ENCODE results near the gene CLCA1.

The CLCA1 gene

DNA sequence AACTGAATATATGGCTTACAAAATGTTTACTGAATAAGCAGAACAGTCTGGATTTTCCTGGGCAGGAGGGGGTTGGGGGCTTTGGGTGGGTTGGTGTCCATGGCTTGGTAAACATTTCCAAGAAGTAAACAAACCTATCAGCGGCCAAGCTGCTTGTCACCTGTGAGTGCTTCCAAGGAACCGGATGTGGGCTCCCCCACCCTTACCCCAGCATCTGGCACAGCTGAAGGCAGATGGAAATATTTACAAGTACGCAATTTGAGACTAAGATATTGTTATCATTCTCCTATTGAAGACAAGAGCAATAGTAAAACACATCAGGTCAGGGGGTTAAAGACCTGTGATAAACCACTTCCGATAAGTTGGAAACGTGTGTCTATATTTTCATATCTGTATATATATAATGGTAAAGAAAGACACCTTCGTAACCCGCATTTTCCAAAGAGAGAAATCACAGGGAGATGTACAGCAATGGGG, at the start of gene CLCA1:
Gene CLCA1, plus strand, starts transcription at position 427 of the 477 bp plus-strand sequence. Its CDS starts 45 bp downstream, at position 472.
- no peak for DNase-seq (ENCODE audit: low read depth in 2 of 2)

DNA sequence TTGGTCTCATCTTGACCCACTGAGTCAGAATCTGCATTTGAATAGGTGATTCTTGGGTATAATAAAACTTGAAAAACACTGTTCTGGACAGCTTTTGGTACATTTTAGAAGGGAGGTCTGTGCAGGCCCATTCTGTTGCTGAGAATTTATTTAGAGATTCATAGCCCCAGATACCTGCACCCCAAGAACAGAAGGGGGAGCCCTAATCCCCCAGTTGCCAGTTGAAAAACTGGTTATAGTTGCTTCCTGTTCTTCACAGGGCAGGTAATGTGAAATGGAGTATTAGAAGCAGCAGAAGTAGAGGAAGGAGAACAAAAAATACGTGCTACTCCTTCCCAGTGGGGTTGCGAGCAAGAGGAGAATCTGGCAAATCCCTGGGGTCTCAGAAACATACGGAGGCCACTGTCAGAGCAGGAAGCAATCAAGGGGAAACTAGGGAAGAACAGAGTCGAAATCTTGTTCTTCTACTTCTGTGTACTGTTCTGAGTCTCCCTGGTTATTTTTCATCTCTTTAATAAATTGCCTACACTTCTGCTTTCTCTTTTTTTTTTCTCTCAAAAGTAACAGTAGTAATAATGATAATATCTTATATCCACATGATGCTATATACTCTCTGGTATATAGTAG, 49.3 kb upstream of the CLCA1 start:
- no peak for DNase-seq (ENCODE audit: low read depth in 2 of 2)

GRCh38 chr1:86421601-86422280, 47.0 kb upstream of the CLCA1 start:
- no peak for DNase-seq (ENCODE audit: low read depth in 2 of 2)

DNA sequence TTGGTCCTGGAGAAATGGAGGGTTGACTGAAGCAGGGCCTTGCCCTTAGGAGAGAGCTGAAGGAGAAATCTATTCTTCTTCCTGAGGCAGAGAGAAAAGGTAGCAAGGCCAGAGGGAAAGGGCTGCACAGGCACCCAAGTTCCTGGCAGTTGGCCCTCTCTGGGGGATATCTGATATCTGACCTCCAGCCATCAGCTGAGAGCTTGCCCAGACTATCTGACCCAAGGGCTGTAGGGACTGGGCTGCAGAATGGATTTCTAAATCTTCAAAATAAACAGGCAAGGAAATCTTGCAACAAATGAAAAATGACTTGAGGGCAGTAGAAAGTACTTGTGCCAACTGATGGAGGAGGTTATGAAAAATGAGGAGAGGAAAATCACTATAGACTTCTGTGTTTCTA, 45.3 kb upstream of the CLCA1 start:
- DNase-seq (ENCODE audit: low read depth in 2 of 2) = no peak

DNA sequence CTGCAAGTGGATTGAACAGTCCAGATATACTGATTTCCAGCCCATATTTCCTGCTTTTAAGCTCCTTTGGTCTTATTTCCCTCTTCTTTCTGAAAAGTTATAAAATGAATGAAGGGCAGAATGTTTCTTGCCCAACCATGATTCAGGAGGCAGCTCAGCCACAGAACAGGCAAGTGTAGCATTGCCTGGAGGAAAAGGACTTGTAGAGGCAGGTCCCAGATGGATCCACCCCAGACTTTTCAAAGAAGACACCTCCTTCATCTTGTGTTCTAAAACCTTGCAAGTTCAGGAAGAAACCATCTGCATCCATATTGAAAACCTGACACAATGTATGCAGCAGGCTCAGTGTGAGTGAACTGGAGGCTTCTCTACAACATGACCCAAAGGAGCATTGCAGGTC, 44.9 kb upstream of the CLCA1 start, which contains the start of gene CLCA2:
Gene CLCA2, plus strand, starts transcription at position 299 of the 400 bp plus-strand sequence. Its CDS starts 77 bp downstream, at position 376.
- no peak for DNase-seq (ENCODE audit: low read depth in 2 of 2)

DNA sequence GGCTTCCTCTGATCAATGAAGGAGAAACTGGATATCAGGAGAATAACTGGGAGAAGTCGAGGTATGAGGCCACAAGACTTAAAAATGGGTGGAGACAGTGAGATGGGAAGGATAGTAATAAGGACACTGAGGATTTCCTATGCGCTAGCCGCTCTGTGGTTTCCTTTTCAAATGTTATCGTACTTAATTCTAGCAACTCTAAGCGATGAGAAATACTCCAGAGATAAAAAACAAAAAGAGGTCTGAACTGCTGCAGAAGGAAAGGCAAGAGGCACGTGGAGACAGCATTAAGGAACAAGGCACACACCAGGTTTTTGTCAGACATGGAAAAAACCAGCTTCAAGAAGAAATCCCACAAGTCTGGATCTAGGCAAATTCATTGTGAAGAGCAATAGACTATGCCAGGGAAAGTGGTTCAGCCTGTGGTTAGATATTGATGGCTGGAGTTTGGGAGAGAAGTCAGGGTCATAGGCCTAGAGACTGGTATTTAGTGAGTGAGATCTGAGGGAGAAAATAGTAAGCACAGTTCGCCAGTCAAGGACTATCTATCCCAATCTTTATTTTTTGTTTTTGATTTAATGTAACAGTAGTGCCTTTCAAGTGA, 39.5 kb upstream of the CLCA1 start:
- no peak for DNase-seq (ENCODE audit: low read depth in 2 of 2)

- no peak for DNase-seq (ENCODE audit: low read depth in 2 of 2)
Measured at GRCh38 chr1:86429835-86430234, 38.9 kb upstream of the CLCA1 start.

DNA sequence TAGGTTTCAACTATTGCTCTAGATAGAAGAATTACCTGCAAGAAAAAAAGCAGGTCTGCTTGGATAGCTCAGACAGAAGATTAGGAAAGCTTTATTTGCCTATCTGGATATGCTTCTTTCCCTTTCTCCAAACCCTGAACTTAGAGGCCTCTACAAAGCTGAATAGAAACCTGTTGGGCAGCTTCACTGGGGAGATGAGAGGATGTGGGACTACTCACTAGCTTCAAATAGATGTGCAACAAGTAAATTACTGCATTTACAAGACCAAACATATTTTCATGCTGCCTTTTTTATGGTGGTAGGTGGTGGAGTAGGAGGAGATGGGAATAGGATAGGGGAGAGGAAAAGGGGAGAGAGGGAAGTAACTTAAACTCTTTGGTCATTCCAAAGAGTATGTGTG, 38.4 kb upstream of the CLCA1 start:
- no peak for DNase-seq (ENCODE audit: low read depth in 2 of 2)

DNA sequence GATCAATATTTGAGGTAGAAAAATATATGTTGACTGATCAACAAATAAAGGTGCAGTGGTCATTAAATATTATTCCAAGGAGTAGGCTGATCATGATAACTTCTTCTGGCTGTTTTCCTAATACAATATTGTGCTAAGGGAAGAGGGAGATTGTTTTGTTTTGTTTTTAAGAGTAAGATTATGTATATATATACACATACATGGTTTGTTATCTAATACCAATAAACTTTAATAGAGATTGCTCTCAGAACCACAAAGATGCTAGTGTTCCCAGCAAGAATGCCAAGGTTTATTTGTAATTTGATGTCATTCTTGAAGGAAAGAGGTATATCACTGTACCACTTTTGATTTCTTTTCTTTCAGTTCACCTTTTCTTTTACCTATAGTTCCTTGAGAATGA, 34.7 kb upstream of the CLCA1 start:
- DNase-seq (ENCODE audit: low read depth in 2 of 2) = no peak

- no peak for DNase-seq (ENCODE audit: low read depth in 2 of 2)
Measured at GRCh38 chr1:86435327-86435726, 33.4 kb upstream of the CLCA1 start.

GRCh38 chr1:86436041-86436440, 32.7 kb upstream of the CLCA1 start:
- DNase-seq (ENCODE audit: low read depth in 2 of 2) = no peak

DNA sequence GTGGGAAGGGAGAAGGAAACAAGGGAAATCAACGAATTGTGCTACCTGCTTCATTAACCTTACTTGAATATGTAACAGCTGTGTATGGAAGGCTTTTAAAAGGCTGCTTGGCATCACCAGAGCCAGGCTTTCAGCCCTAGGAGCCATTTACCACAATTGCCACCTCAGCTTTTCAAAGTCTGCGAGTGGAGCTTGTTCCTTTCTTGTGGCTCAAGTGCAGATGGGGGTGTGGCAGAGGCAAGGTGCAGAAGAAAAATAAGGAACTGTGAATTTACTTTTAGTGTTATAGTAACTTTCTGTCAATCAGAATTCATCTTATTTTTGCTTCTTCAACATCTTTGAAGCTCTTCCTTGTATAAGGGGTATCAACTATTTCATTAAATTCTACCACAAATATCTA, 27.1 kb upstream of the CLCA1 start:
- no peak for DNase-seq (ENCODE audit: low read depth in 2 of 2)

DNA sequence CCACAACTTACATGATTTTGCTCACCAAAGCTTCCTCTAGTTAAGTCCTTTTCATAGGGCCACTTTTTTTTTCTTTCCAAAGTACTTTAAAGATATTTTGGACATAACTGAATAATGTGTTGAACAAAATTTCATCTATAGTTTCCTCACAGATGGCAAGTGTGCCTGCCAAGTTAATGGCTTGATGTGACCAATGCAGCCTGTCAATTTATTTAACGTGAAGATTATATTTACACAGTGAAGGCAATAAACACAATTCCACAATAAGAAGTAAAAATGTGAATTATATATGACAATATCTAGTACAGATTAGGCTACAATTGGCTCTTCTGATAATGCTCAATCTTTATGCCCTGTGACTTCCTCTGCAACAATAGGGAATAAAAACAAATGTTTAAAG, 26.7 kb upstream of the CLCA1 start:
- DNase-seq (ENCODE audit: low read depth in 2 of 2) = no peak

DNA sequence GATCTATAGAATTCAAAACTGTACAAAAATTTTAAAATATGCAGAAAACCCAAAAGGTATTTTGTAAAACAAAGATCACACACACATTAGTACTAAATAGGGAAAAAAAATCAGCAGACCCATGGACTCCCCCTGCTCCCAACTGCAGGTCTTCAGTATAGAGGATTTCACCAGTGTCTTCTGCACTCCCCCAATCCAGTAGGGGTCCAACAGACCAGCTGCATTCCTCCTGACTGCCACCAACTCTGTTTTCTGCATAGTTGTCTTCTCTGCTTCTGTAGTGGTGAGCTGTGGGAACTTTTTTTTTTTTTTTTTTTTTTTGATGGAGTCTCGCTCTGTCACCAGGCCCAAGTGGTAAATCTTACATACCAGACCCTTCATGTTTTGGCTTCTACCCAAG, 22.8 kb upstream of the CLCA1 start:
- no peak for DNase-seq (ENCODE audit: low read depth in 2 of 2)

DNA sequence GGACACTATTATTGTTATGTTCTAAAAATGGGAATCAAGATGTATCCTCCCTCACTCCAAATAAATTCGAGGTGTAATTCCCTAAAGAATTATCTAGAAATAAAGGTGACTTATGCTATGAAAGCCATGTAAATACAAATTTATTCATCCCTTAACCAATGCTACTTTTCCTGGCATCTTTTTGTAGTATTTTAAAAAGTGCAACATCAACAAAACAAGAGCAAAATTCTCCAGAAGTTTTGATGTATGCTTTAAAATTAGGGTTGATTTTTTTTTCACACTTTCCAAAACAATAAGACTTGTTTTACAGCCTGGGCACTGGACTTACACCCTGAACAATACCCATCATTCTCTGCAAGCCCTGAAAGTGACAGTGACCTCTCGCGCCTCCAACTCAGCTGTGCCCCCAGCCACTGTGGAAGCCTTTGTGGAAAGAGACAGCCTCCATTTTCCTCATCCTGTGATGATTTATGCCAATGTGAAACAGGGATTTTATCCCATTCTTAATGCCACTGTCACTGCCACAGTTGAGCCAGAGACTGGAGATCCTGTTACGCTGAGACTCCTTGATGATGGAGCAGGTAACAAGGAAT, 21.4 kb upstream of the CLCA1 start:
- DNase-seq (ENCODE audit: low read depth in 2 of 2) = no peak

DNA sequence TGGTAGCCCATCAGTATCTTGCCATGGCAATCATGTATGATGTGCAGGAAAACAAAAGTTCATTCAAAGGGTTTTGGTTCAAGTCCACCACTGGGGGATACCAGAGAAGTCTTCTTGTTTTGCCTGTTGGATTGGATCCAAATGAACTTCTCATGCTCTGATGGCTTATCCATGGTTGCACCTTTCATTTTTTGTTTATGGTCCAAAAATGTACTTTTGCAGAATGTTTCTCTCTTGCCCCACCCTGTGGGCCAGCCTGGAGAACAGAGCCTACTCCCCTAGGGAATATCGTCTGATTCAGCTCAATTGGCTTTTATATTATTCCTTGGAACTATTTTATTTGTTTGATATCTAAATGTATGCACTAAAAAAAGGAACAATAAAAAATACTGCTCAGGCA, 20.1 kb upstream of the CLCA1 start:
- no peak for DNase-seq (ENCODE audit: low read depth in 2 of 2)

- DNase-seq (ENCODE audit: low read depth in 2 of 2) = no peak
Measured at GRCh38 chr1:86449103-86449502, 19.6 kb upstream of the CLCA1 start.

- DNase-seq (ENCODE audit: low read depth in 2 of 2) = no peak
Measured at GRCh38 chr1:86450847-86451246, 17.9 kb upstream of the CLCA1 start.

DNA sequence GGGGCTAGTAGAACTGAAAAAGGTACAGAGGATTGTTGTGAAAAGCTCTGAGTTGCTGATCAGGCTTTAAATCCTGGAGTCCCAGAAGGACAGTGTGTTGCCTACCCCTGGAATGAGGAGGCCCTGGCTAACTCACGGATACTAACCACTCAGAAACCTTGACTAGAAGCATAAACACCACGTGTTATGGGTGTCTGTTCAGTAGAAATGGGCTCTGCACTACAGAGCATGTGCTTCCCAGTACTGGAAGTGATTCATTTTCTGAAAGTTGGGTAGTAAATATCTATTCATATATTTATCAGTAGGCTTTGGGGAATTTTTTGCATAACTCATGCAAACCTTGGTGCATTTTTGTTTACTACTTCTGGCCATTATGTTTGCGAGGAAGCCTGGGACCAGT, 15.1 kb upstream of the CLCA1 start:
- DNase-seq (ENCODE audit: low read depth in 2 of 2) = no peak

GRCh38 chr1:86455073-86455472, 13.7 kb upstream of the CLCA1 start:
- DNase-seq (ENCODE audit: low read depth in 2 of 2) = no peak

DNA sequence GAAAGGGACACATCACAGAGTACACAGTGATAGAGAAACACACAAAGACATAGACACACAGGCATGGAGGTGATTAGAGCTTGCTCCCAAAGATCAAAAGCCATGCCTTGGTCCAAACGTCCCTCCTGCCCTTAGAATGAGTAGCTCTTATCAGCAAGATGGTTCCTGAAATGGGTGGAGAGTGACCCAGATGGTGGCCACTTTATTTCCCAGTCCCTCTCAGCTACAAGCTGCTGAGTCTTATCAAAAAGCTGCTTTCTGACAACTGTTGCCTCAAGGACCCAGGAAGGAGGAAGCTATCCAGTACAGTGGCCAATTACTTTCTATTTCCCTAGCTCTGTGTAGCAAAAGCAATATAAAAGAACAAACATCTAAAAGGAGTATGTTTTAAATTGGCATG, 7.7 kb upstream of the CLCA1 start:
- no peak for DNase-seq (ENCODE audit: low read depth in 2 of 2)

DNA sequence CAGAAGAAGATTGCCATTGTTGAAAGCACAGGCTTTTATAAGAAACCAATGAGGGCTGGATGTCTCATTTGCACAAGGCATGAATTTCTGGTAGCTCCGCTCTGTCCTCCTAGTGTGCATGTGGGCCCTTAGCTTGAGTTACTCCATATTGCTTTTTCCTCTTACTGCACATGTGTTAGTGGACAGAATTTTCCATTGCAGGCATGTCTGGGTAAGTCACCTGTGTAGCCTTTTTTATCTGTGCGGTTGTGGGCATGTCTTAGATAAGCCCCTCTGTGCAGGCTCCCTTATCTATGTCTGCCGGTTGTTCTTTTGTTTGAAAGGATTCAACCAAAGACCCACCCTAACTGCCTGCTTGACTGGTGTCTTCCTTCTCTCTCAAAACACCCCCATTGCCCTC, 7.2 kb upstream of the CLCA1 start:
- no peak for DNase-seq (ENCODE audit: low read depth in 2 of 2)

DNA sequence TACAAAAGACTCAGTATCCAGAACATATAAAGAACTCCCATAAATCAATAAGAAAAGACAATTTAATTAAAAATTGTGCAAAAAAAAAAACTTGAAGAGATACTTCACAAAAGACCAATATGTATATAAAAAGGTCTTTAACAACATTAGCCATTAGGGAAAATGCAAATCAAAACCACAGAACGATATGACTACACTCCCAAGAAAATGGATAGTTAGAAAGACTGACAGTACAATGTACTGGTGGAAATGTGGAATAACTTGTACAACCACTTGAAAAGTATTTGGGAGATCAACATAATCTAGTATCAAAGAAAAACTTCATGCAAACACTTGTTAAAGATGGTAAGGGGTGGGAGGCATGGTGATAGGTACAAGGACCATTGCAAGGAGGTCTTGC, 3.9 kb upstream of the CLCA1 start:
- no peak for DNase-seq (ENCODE audit: low read depth in 2 of 2)

All from stimulated activated CD4-positive, alpha-beta T cell treated with anti-CD3 and anti-CD28 coated beads, Interleukin-12 subunit alpha, Interleukin-12 subunit beta, amount 100 ng/mL, for 24 hours (primary cell).